Body of pancreas (tissue), 4 donors: ENCODE data around the gene PREX1.

Source experiments
- CTCF ChIP-seq, 7 experiments: fragments of 450-650 bp in 4 of 7; fragments of 200-600 bp in 3 of 7; sonication (generic) in 3 of 7; IDR thresholded peaks; one replicate each; pipeline ENCODE4 v1.5.1; 2016 to 2019; ENCODE audit warnings: antibody characterized with exemption in 7 of 7
- POLR2A ChIP-seq, 3 donors: fragments of 450-650 bp; IDR thresholded peaks; one replicate each; pipeline ENCODE4 v1.6.1; 2016; ENCODE audit warnings: antibody characterized with exemption in 3 of 3, mild to moderate bottlenecking in 2 of 3

GRCh38 chr20:48717095-48717672 is 110.6 kb downstream of the PREX1 start:
- TF ChIP-seq CTCF (IDR thresholded peaks at IDR 0.05) (no peak), POLR2A (IDR thresholded peaks at IDR 0.05) (no peak)
